GM04504 (cell line): Measurements from ENCODE around the gene LURAP1L.

Experiments
- DNase-seq: peaks from one replicate; pipeline ENCODE4 v3.0.0-alpha.2; 2012; ENCODE audit warnings: low read depth

LURAP1L gene

DNA sequence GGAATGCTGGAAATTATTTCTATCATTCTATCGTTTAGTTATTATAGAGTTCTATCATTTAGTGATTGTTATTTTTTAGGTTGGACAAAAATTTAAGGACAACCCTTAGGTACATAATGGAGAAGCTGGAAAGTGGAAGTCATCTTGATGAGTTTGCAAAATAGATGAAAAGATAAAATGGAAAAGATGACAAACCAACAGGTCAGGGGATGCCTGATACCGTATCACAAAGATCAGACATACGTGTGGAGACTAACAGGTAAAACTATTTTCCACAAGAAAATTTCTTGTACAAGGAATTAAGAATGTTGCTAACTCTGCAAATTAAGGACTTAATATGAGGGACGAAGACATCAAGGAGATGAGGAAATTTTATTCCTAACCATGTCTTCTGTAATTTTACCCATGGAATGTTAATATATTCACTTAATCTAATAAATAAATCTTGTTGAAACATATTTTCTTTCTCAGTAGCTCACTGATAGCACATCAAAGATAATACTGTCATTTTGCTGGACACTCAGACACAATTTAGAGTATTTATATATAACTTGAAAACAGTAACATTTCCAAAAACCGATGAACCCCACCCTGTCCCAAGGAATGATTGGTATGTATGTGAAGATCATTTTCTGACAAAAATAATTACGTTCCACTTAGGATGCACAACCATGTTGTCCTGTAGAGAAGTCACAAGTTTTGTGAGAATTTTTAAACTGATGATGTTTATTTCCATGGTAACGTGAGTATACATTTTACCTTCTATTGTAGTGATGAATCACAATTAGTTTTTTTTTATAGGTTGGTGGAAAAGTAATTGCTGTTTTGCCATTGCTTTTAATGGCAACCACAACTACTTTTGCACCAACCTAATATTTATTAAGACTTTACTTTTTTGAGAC lies 2.6 kb downstream of the LURAP1L start:
- no peak for DNase-seq

DNA sequence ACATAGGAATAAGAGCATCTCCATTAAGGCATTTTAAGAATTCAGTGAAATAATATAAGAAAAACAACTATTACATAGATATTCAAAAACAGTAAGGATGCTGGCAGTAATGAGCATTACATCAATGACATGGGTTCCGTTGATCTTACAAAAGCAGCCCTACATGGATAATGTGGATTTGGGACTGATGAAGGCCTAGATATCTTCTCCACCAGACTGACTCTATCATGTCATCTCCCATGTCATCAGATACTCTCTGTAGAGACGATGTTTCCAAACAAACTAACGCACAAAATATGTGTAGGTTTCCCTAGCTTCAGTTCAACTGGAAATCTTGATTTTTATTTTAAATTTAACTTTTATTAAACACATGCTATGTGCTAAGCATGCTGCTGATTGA lies 3.6 kb downstream of the LURAP1L start:
- no peak for DNase-seq

- no peak for DNase-seq
Measured at GRCh38 chr9:12781226-12781733, 6.5 kb downstream of the LURAP1L start.

DNA sequence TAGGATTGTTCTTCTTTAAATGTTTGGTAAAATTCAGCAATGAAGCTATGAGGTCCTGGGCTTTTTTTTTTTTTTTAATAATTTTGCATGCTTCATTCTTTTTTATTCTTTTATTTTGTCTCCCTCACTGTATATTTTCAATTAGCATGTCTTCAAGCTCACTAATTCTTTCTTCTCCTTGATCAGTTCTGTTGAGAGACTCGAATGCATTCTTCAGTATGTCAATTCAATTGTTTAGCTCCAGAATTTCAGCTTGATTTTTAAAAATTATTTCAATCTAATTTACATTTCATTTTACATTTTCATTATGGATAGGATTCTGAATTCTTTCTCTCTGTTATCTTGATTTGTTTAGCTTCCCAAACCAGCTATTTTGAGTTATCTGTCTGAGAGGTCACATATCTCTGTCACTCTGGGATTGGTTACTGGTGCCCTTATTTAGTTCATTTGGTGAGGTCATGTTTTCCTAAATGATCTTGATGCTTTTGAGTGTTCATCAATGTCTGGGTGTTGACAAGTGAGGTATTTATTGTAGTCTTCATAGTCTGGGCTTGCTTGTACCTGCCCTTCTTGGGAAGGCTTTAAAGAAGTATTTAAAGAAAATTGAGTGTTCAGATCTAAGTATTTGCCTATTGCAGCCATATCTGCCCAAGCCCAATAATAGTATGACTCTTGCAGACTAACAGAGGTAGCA lies 9.1 kb downstream of the LURAP1L start:
- no peak for DNase-seq

- peak; percentile 79 for DNase-seq
Measured at GRCh38 chr9:12784461-12785259, 9.8 kb downstream of the LURAP1L start.

GRCh38 chr9:12785260-12785770 lies 10.5 kb downstream of the LURAP1L start:
- no peak for DNase-seq

- no peak for DNase-seq
Measured at GRCh38 chr9:12785941-12786340, 11.1 kb downstream of the LURAP1L start.

GRCh38 chr9:12790001-12790400 lies 15.2 kb downstream of the LURAP1L start:
- DNase-seq, result no peak

GRCh38 chr9:12790883-12791282 lies 16.1 kb downstream of the LURAP1L start:
- DNase-seq, result no peak

DNA sequence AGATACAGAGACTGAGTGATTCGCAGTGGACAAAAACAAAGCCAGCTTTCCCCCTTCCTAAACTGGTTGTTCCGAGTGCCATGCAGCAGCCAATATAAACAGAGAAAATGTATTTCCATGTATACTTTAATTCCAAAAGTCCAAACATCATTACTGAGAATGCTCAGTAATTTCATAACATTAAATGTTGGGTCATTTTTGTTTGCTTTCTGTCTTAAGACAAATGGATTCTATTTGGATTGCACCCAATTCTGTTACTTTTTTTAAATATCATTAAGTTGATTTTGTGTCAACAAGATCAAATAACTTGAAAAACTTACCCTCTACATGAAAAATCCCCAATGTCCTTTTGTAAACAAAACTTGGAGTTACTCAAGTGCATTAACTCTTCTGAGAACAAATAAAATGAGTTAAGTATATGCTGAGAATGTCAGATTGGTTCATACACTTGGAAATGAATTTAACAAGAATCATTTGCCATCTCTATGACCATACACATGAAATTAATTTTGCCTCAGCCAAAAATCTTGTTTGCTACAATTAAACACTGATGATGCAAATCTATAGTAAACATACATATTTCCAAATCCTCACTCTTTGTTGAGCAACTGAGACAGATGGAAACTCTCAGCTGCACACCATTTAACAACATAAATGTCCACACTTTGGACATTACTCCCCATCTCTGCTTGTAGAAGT lies 19.4 kb downstream of the LURAP1L start:
- peak; percentile 33 for DNase-seq

GRCh38 chr9:12796601-12797000 lies 21.8 kb downstream of the LURAP1L start:
- no peak for DNase-seq

DNA sequence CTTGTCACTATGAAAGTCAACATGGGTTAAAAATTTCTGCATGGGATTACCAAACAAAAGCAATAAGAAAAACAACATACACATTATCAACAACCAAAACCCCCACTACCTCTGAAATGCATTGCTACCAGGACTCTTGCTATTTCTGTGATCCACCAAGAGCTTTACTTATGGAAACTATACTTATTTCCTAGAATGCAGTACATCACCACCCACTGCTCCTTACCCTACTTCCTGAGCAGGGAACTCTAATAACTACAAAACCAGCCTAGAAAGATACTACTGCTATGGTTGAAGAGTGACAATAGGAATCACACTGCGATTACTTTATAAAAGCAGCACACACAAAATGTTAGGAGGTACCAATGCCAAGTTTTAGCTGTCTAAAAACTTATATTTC lies 22.2 kb downstream of the LURAP1L start:
- no peak for DNase-seq

GRCh38 chr9:12798066-12798770 lies 23.4 kb downstream of the LURAP1L start:
- DNase-seq, result no peak

DNA sequence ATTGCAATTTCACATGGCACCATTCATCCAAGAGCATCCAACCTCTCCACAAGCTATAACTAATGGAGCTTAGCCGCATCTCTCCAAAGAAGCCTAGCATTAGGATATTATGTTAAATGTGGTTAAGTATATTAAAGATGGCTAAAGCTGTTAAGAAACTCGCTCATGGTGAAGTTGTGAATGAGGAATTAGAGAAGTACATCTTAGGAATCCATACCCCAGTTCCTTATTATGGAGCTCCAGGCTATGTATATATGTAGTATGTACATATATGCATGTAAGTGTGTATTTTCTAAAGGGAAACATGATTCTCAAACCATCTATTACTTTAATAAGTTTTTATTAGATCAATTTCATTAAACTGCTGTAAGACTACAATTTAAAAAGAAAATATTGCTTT lies 26.4 kb downstream of the LURAP1L start:
- no peak for DNase-seq

DNA sequence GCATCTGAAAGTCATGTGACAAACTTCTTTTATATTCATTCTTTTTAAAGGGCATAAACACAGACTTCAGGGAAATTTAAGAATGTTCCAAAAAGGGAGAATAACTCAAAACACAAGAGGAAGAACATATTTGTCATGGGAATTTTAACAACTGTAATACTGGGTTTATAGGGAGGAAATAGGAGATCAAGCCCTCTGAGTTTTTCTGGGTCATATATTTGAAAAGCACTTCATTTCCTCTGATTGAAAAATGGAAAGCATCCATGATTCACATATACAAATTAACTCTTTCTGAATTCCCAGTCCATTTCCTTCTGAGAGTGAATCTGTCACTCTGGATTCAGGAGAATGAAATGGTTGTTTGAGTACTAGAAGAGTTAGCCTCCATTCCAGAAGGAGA lies 26.8 kb downstream of the LURAP1L start:
- no peak for DNase-seq

- DNase-seq, result no peak
Measured at GRCh38 chr9:12802093-12802492, 27.3 kb downstream of the LURAP1L start.

- no peak for DNase-seq
Measured at GRCh38 chr9:12808569-12808968, 33.7 kb downstream of the LURAP1L start.

DNA sequence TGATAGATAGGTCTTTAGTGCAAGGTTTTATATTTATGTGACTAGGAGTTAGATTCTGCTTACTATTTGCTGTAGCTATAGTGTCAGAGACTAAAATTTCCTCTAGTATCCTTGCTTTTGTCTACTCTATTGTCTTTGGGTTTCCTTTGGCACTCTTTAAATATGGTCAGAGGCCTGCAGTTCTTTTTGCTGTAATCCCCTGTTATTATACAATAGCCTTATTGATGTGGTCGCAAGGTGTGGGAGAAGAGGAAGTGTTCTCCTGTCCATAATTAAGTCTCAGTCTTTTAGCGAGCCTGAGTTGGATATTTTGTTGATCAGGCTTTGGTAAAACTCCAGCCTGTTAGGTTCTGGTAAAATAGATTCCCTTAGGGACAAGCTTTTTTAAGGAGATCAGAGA lies 34.9 kb downstream of the LURAP1L start:
- no peak for DNase-seq

DNA sequence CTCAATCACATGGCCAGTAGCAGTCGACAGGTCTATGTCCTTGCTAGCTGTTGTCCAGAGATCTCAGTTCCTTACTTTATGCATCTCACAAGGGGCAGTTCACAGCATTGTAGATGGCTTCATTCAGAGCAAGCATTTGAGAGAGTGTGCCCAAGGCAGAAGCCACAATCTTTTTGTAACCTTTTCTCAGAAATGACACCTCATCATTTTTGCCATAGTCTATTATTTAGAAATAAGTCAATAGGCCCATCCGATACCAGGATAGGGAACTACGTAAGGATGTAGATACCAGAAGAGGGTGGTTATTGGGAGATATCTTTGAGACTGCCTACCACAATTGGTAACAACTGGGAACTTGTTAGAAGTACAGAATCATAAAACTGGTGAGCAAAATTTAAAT lies 37.1 kb downstream of the LURAP1L start:
- DNase-seq, result no peak

GRCh38 chr9:12812710-12813109 lies 37.9 kb downstream of the LURAP1L start:
- no peak for DNase-seq

GRCh38 chr9:12813533-12813932 lies 38.7 kb downstream of the LURAP1L start:
- no peak for DNase-seq
